ENCODE results near the gene DNM3. TPM values are rescaled to one million over a fixed set of nuclear protein-coding genes. Genes with fewer than 3 reads are reported as not detected.

DNM3 gene
- total RNA-seq, 4 donors from 2014 or later = 2.7 to 3.3 TPM; not detected in 2

DNA sequence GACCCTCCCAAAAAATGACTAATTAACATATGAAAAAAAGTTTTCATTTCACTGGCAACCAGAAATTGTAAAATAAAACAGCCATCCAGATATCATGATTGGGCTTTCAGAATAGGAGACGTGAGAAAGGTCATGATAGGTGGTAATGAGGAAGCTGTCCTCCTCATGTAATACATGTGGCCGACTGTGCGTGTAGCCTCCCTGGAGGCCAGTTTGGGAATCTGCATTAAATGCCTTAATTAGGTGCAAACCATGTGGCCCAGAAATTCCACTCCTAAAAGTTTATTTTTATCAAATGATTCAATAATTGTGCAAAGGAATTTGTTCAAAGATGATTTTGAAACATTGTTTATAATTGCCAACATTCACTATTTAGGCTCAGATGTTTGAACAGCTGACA is 451.5 kb downstream of the DNM3 start:
- Histone ChIP-seq H3K27me3 (no peaks in the 10 kb centered on the region), H3K4me1 (no peaks in the 10 kb centered on the region), H3K27ac (no peak overlapping the region), H3K36me3 (no peaks in the 10 kb centered on the region), H3K9me3 (no peaks in the 10 kb centered on the region), H3K4me3 (no peak overlapping the region)
- no peak for TF ChIP-seq EP300 (IDR thresholded peaks at IDR 0.05; ENCODE audit: low read depth)
- no peak for TF ChIP-seq POLR2A (IDR thresholded peaks at IDR 0.05)
- TF ChIP-seq, protein P1, sequence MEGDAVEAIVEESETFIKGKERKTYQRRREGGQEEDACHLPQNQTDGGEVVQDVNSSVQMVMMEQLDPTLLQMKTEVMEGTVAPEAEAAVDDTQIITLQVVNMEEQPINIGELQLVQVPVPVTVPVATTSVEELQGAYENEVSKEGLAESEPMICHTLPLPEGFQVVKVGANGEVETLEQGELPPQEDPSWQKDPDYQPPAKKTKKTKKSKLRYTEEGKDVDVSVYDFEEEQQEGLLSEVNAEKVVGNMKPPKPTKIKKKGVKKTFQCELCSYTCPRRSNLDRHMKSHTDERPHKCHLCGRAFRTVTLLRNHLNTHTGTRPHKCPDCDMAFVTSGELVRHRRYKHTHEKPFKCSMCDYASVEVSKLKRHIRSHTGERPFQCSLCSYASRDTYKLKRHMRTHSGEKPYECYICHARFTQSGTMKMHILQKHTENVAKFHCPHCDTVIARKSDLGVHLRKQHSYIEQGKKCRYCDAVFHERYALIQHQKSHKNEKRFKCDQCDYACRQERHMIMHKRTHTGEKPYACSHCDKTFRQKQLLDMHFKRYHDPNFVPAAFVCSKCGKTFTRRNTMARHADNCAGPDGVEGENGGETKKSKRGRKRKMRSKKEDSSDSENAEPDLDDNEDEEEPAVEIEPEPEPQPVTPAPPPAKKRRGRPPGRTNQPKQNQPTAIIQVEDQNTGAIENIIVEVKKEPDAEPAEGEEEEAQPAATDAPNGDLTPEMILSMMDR (IDR thresholded peaks at IDR 0.05) = no peak
- intact Hi-C loops (cut with DNase I; ENCODE audit: low total_unique reads) (no loop called here), in situ Hi-C loops (cut with MboI; ENCODE audit: low pct_ligation_motif_present in 1 of 4, low pct_unique_long_range_greater_than_20kb in 1 of 4, low sequenced_read_pairs in 3 of 4) (no loop called here)
- DNase-seq = no peak
- WGBS, 2 donors (ENCODE audit: low coverage in 1 of 2) = 92 to 94% methylated on average over 3 of the region's 3 CpGs

DNA sequence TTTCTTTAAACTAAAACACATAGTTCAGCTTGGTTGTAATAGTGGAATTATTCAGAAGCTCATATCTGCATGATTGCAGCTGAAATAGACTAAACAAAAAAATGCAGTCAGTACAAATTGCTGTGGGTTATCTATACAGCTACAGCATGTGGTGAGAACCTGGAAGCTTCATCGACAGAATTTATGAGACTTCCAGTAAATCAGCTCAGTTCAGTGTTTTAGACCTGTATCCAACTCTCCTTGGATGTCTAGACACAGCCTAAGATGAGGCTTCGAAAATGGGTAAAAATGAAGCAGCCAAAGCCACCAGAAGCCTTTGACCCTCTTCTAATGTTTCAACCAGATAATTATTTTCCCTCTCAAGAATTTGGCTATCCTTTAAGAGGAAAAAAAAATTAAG is 452.1 kb downstream of the DNM3 start:
- Histone ChIP-seq H3K27ac (no peak overlapping the region), H3K36me3 (no peaks in the 10 kb centered on the region), H3K4me1 (no peaks in the 10 kb centered on the region), H3K27me3 (no peaks in the 10 kb centered on the region), H3K9me3 (no peaks in the 10 kb centered on the region), H3K4me3 (no peak overlapping the region)
- WGBS, 2 donors (ENCODE audit: low coverage in 1 of 2) = 50 to 65% methylated on average over 2 of the region's 2 CpGs
- TF ChIP-seq POLR2A (IDR thresholded peaks at IDR 0.05) (no peak), POLR2AphosphoS5 (IDR thresholded peaks at IDR 0.05) (no peak), EP300 (IDR thresholded peaks at IDR 0.05; ENCODE audit: low read depth) (no peak)
- TF ChIP-seq, protein P1 (IDR thresholded peaks at IDR 0.05) = no peak
- in situ Hi-C loops (cut with MboI; ENCODE audit: low pct_ligation_motif_present in 1 of 4, low pct_unique_long_range_greater_than_20kb in 1 of 4, low sequenced_read_pairs in 3 of 4) (no loop called here), intact Hi-C loops (cut with DNase I; ENCODE audit: low total_unique reads) (no loop called here)
- no peak for DNase-seq

DNA sequence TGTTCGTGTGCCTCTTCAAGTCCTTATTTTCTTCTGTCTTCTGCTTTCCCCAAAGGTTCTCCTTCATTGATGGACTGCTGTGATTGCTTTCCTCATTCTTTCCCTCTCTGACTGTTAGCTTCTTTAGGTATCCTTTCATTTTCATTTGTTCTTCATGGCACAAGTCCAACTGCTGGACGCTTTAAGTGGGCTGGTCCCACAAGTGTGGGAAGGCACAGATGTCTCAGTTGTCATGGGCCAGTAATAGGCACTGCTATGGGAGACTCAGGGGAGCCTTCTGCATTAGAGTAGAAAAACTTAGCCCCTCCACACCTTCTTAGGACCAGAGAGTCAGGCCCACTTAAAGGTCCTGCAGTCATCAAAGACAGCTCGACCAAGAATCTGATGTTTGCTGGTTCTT is 456.8 kb downstream of the DNM3 start:
- in situ Hi-C loops (cut with MboI; ENCODE audit: low pct_ligation_motif_present in 1 of 4, low pct_unique_long_range_greater_than_20kb in 1 of 4, low sequenced_read_pairs in 3 of 4) (no loop called here), intact Hi-C loops (cut with DNase I; ENCODE audit: low total_unique reads) (no loop called here)
- no peak overlapping the region for H3K27ac ChIP-seq
- no peaks in the 10 kb centered on the region for H3K27me3 ChIP-seq
- H3K4me1 ChIP-seq = no peaks in the 10 kb centered on the region
- no peaks in the 10 kb centered on the region for H3K36me3 ChIP-seq
- no peak for TF ChIP-seq POLR2A (IDR thresholded peaks at IDR 0.05)
- TF ChIP-seq, protein P1 (IDR thresholded peaks at IDR 0.05) = no peak
- no peak for TF ChIP-seq POLR2AphosphoS5 (IDR thresholded peaks at IDR 0.05)
- no peak for DNase-seq
- H3K9me3 ChIP-seq = peaks cover 0 to 2% of the 10 kb centered on the region in 2 donors
- 83 to 87% methylated on average over 1 to 3 of the region's 3 CpGs for WGBS, 2 donors (ENCODE audit: low coverage in 1 of 2)
- H3K4me3 ChIP-seq = no peak overlapping the region

DNA sequence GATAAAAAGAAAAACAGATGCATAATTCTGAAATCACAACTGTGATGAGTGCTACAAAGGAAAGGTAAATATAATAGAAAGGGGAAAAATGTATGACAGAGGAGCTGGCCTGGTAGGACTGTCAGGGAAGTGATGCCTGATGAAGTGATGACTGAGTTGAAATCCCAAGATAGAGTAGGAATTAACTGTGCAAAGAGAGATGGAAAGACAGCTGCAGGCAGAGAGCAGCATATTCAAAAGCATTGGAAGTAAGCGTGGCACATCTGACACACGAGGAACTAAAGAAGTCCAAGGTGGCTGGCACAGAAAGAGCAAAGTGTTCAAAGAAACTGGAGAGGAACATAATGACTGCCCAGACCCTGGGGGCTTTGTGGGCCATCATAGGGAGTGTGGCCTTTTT is 457.6 kb downstream of the DNM3 start:
- in situ Hi-C loops (cut with MboI; ENCODE audit: low pct_ligation_motif_present in 1 of 4, low pct_unique_long_range_greater_than_20kb in 1 of 4, low sequenced_read_pairs in 3 of 4) = no loop called here
- no peaks in the 10 kb centered on the region for H3K4me1 ChIP-seq
- H3K9me3 ChIP-seq = peaks cover 0 to 2% of the 10 kb centered on the region in 2 donors
- intact Hi-C loops (cut with DNase I; ENCODE audit: low total_unique reads) = no loop called here
- 88 to 95% methylated on average over 2 of the region's 2 CpGs for WGBS, 2 donors (ENCODE audit: low coverage in 1 of 2)
- H3K27ac ChIP-seq = no peak overlapping the region
- H3K36me3 ChIP-seq = no peaks in the 10 kb centered on the region
- no peak for TF ChIP-seq EP300 (IDR thresholded peaks at IDR 0.05; ENCODE audit: low read depth)
- TF ChIP-seq POLR2AphosphoS5 (IDR thresholded peaks at IDR 0.05) = no peak
- TF ChIP-seq, protein P1 (IDR thresholded peaks at IDR 0.05) = no peak
- TF ChIP-seq POLR2A (IDR thresholded peaks at IDR 0.05) = no peak
- H3K4me3 ChIP-seq = no peak overlapping the region
- no peaks in the 10 kb centered on the region for H3K27me3 ChIP-seq
- no peak for DNase-seq
